Ishikawa (cell line): ENCODE data around the gene HAP1.
A peak's percentile ranks its signal among the peaks of the same experiment; 100 is the strongest.

Experiments used
- CEBPB ChIP-seq: IDR thresholded peaks from 2 replicates; pipeline ENCODE4 v1.6.1; 2012
- CREB1 ChIP-seq: IDR thresholded peaks from 2 replicates; pipeline ENCODE4 v1.6.1; 2012; ENCODE audit warnings: low read depth
- EGR1 ChIP-seq: IDR thresholded peaks from 2 replicates; pipeline ENCODE4 v1.6.1; 2012
- EP300 ChIP-seq: IDR thresholded peaks from 2 replicates; pipeline ENCODE4 v1.6.1; 2012; ENCODE audit warnings: borderline replicate concordance
- FOXM1 ChIP-seq: IDR thresholded peaks from 2 replicates; pipeline ENCODE4 v1.6.1; 2012; ENCODE audit warnings: low read depth, borderline replicate concordance
- NFIC ChIP-seq: IDR thresholded peaks from 2 replicates; pipeline ENCODE4 v1.6.1; 2012
- RAD21 ChIP-seq: IDR thresholded peaks from 2 replicates; pipeline ENCODE4 v1.6.1; 2012; ENCODE audit warnings: low read depth
- TAF1 ChIP-seq: IDR thresholded peaks from 2 replicates; pipeline ENCODE4 v1.6.1; 2012; ENCODE audit warnings: low read depth, mild to moderate bottlenecking
- TCF12 ChIP-seq: IDR thresholded peaks from 2 replicates; pipeline ENCODE4 v1.6.1; 2012; ENCODE audit warnings: low read depth
- TEAD4 ChIP-seq: IDR thresholded peaks from 2 replicates; pipeline ENCODE4 v1.6.1; 2012
- YY1 ChIP-seq: IDR thresholded peaks from 2 replicates; pipeline ENCODE4 v1.6.1; 2012; ENCODE audit warnings: low read depth
- ZBTB7A ChIP-seq: IDR thresholded peaks from 2 replicates; pipeline ENCODE4 v1.6.1; 2012; ENCODE audit warnings: low read depth
- TF ChIP-seq, protein P1 (sequence below): IDR thresholded peaks from 2 replicates; pipeline ENCODE4 v1.6.1; 2012
- TF ChIP-seq, protein P2 (sequence below): IDR thresholded peaks from 2 replicates; pipeline ENCODE4 v1.6.1; 2012
- TF ChIP-seq, protein P3 (sequence below): IDR thresholded peaks from 2 replicates; pipeline ENCODE4 v1.6.1; 2012; ENCODE audit warnings: low read depth, mild to moderate bottlenecking

Gene HAP1

DNA sequence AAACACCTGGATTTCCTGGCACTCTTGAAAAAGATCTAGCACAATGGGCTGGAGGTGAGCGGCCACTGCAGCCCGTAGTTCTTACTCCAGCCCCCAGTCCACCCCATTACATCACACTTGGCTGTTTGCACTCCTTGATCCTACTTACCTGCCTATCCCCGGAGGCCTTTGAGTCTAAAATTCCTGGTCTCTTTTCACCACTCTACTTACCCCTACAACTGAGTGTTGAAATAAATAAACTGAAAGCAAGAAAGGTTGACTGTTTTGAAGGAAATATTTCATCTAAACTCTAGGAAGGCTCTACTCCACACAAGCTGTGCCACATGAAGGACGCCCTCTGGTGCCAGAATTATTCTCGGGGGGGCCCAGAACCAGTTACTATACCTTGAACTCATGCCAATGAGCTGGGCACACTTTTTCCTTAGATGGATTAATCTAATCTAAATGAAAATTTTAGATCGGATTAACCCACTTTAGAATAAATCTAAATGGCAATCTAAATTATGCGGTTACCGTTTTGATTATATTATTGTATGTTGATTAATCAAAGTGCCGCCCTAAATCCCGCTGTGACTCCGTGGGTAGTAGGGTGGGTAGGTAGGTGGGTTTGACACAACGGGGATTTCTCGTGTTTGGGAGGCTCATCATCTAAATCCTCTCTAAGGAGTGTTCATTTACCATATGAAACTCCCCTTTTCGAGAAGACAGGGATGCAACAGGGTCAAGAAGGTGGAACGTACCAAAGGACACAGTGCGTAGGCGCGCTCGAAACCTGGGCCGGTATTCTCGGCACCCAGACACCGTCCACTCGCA is 46.4 kb downstream of the HAP1 start:
- no peak for TF ChIP-seq RAD21
- TF ChIP-seq EGR1: peak; percentile 76
- TF ChIP-seq NFIC: no peak; the same call in 1 of the 2 replicates
- TF ChIP-seq ZBTB7A: peak; percentile 8; the same call in 1 of the 2 replicates
- TF ChIP-seq CEBPB: no peak

DNA sequence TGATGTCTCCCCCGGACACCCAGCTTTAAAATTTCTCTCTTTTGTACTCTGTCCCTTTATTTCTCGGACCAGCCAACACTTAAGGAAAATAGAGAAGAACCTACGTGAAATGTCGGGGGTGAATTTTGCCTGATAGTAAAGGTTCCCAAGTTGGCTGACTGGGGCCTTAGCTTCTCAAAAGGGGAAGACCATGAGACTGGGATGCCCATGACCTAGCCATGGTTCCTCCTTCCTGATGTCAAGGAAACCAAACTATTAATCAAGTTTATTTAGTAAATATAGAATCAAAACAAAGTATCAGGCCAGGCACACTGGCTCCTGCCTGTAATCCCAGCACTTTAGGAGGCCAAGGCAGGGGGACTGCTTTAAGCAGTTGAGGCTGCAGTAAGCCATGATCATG is 48.2 kb downstream of the HAP1 start:
- TF ChIP-seq CEBPB: no peak
- no peak for TF ChIP-seq EGR1
- TF ChIP-seq, protein P1, sequence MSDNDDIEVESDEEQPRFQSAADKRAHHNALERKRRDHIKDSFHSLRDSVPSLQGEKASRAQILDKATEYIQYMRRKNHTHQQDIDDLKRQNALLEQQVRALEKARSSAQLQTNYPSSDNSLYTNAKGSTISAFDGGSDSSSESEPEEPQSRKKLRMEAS: no peak
- no peak for TF ChIP-seq ZBTB7A
- TF ChIP-seq, protein P2, sequence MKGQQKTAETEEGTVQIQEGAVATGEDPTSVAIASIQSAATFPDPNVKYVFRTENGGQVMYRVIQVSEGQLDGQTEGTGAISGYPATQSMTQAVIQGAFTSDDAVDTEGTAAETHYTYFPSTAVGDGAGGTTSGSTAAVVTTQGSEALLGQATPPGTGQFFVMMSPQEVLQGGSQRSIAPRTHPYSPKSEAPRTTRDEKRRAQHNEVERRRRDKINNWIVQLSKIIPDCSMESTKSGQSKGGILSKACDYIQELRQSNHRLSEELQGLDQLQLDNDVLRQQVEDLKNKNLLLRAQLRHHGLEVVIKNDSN: no peak
- no peak for TF ChIP-seq TEAD4
- no peak for TF ChIP-seq RAD21
- no peak for TF ChIP-seq YY1
- TF ChIP-seq EP300: no peak

DNA sequence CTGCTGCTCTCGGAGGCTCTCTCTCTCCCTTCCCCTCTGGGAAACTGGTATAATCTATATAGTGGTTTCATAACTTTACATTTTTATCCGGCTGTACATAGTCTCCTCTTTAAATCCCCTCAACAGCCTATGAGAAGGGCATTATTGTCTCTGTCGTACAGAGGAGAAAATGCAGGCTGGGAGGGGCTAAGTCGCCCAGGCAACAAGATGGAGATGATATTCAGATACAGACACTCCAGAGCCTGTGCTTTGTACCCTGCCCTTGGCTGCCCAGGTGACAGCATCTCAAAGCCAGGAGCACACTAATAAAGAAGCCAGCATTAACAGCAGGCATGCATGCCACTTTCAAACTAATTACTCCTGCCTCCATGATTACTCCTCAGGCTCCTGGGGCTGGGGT is 50.4 kb downstream of the HAP1 start:
- TF ChIP-seq TEAD4: no peak
- TF ChIP-seq, protein P1: no peak
- no peak for TF ChIP-seq CREB1
- TF ChIP-seq TCF12: no peak
- TF ChIP-seq, protein P2: no peak
- TF ChIP-seq EP300: no peak
- no peak for TF ChIP-seq EGR1
- no peak for TF ChIP-seq RAD21
- TF ChIP-seq, protein P3, sequence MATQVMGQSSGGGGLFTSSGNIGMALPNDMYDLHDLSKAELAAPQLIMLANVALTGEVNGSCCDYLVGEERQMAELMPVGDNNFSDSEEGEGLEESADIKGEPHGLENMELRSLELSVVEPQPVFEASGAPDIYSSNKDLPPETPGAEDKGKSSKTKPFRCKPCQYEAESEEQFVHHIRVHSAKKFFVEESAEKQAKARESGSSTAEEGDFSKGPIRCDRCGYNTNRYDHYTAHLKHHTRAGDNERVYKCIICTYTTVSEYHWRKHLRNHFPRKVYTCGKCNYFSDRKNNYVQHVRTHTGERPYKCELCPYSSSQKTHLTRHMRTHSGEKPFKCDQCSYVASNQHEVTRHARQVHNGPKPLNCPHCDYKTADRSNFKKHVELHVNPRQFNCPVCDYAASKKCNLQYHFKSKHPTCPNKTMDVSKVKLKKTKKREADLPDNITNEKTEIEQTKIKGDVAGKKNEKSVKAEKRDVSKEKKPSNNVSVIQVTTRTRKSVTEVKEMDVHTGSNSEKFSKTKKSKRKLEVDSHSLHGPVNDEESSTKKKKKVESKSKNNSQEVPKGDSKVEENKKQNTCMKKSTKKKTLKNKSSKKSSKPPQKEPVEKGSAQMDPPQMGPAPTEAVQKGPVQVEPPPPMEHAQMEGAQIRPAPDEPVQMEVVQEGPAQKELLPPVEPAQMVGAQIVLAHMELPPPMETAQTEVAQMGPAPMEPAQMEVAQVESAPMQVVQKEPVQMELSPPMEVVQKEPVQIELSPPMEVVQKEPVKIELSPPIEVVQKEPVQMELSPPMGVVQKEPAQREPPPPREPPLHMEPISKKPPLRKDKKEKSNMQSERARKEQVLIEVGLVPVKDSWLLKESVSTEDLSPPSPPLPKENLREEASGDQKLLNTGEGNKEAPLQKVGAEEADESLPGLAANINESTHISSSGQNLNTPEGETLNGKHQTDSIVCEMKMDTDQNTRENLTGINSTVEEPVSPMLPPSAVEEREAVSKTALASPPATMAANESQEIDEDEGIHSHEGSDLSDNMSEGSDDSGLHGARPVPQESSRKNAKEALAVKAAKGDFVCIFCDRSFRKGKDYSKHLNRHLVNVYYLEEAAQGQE: no peak
- TF ChIP-seq NFIC: no peak
- TF ChIP-seq ZBTB7A: no peak
- TF ChIP-seq TAF1: no peak
- no peak for TF ChIP-seq YY1
- no peak for TF ChIP-seq FOXM1
- TF ChIP-seq CEBPB: no peak

DNA sequence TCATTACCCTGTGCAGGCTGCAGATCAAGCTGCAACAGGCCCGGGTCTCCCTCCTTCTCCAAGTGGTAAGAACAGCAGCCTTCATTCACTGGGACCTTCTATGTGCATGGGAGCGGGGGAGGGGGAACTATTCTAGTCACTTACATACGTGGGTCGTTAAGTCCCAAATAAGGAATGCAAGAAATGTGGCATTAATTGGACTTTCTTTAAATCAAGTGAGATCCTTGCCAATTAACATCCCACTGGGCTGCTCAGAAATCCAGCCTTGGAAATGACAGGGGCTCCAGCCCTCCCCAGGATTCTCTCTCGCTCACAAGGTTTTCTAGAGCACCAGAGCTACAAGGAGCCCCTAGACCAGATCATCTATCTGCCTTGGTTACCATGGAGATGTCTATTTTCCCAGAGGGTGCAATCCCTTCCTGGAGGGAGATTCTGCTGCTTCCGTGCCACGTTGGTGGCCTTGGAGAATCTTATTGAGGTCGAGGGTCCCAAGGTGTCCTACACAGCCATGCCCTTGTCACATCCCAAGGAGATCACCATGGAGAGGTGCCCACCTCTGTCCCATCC is 50.9 kb downstream of the HAP1 start:
- TF ChIP-seq ZBTB7A: no peak
- TF ChIP-seq EGR1: no peak
- TF ChIP-seq TCF12: no peak
- TF ChIP-seq, protein P2: no peak
- TF ChIP-seq TAF1: no peak
- no peak for TF ChIP-seq CEBPB
- no peak for TF ChIP-seq NFIC
- no peak for TF ChIP-seq YY1
- TF ChIP-seq RAD21: no peak
- TF ChIP-seq, protein P3: no peak
- no peak for TF ChIP-seq EP300
- TF ChIP-seq CREB1: no peak
- TF ChIP-seq TEAD4: no peak
- no peak for TF ChIP-seq FOXM1
- TF ChIP-seq, protein P1: no peak

DNA sequence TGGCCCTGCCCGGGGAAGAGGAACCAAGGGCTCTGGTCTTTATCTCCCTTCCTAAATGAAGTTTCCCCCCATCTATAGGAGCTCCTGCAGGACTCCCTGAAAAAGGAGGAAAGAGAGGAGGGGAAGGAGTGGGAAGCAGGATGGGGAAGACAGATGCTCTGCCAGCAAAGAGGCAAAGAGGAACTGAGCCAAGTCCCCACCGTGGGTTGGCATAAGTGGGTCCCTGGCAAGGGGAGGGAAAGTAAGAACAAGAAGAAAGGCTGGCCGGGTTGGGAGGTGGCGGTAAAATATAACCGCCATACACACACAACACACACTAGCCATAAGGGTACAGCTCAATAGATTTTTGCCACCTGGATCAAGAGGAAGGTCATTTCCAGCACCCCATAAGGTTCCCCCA is 51.8 kb downstream of the HAP1 start:
- TF ChIP-seq, protein P1: no peak
- TF ChIP-seq CEBPB (no peak), NFIC (no peak), FOXM1 (no peak), YY1 (no peak), TEAD4 (no peak), TCF12 (no peak), EP300 (no peak), ZBTB7A (no peak), CREB1 (no peak), EGR1 (no peak), RAD21 (no peak), TAF1 (no peak)
- TF ChIP-seq, protein P3: no peak
- TF ChIP-seq, protein P2: no peak
